Measurements from ENCODE around the gene POP5. TPM values are rescaled to one million over a fixed set of nuclear protein-coding genes. Genes with fewer than 3 reads are reported as not detected.
"Not testable (repeated sequence)": the region's sequence is repeated elsewhere in the genome, so short reads cannot be mapped to it uniquely, and the experiment has no call there.

Gene POP5
- total RNA-seq, 1 experiment from 2014 or later = 43.7 TPM

GRCh38 chr12:120620624-120621023 lies 39.4 kb upstream of the POP5 start:
- no peak for ATAC-seq
- BruUV-seq (replicated peaks) = no TSS peak
- H3K27ac ChIP-seq (ENCODE audit: low read length) = no peak overlapping the region

GRCh38 chr12:120618954-120619615 lies 37.9 kb upstream of the POP5 start:
- Histone ChIP-seq H3K9me3 (ENCODE audit: control insufficient read depth, insufficient read depth, low read depth, low read length) (no peaks in the 10 kb centered on the region), H3K4me3 (ENCODE audit: low read depth in 2 of 2, low read length in 2 of 2) (no peak overlapping the region), H3K36me3 (ENCODE audit: control insufficient read depth, insufficient read depth, low read length) (no peaks in the 10 kb centered on the region), H3K4me1 (ENCODE audit: control insufficient read depth, insufficient read depth, low read length) (no peaks in the 10 kb centered on the region), H3K27me3 (ENCODE audit: control insufficient read depth, insufficient read depth, low read length) (no peaks in the 10 kb centered on the region), H3K27ac (ENCODE audit: low read length) (no peak overlapping the region)
- BruUV-seq (replicated peaks) = no TSS peak
- in situ Hi-C loops (cut with HindIII; ENCODE audit: low pct_unique_long_range_greater_than_20kb, low sequenced_read_pairs) = no loop called here
- intact Hi-C loops (cut with micrococcal nuclease; ENCODE audit: unreplicated experiment) = no loop called here
- DNase-seq (ENCODE audit: low read depth, low spot score) (no peak), ATAC-seq (no peak)
- CTCF ChIA-PET = interaction anchor here (0.6 kb wide), 2 partner anchors 28 to 30 kb away, joined by 3 to 4 read pairs; no protein-coding TSS in a partner anchor
- no peak for TF ChIP-seq POLR2AphosphoS5 (IDR thresholded peaks at IDR 0.05; ENCODE audit: low read depth, low read length)
- no peak for TF ChIP-seq CTCF (IDR thresholded peaks at IDR 0.05)
- TF ChIP-seq, protein P1, sequence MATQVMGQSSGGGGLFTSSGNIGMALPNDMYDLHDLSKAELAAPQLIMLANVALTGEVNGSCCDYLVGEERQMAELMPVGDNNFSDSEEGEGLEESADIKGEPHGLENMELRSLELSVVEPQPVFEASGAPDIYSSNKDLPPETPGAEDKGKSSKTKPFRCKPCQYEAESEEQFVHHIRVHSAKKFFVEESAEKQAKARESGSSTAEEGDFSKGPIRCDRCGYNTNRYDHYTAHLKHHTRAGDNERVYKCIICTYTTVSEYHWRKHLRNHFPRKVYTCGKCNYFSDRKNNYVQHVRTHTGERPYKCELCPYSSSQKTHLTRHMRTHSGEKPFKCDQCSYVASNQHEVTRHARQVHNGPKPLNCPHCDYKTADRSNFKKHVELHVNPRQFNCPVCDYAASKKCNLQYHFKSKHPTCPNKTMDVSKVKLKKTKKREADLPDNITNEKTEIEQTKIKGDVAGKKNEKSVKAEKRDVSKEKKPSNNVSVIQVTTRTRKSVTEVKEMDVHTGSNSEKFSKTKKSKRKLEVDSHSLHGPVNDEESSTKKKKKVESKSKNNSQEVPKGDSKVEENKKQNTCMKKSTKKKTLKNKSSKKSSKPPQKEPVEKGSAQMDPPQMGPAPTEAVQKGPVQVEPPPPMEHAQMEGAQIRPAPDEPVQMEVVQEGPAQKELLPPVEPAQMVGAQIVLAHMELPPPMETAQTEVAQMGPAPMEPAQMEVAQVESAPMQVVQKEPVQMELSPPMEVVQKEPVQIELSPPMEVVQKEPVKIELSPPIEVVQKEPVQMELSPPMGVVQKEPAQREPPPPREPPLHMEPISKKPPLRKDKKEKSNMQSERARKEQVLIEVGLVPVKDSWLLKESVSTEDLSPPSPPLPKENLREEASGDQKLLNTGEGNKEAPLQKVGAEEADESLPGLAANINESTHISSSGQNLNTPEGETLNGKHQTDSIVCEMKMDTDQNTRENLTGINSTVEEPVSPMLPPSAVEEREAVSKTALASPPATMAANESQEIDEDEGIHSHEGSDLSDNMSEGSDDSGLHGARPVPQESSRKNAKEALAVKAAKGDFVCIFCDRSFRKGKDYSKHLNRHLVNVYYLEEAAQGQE (IDR thresholded peaks at IDR 0.05; ENCODE audit: insufficient read depth in 1 of 2, low read depth in 2 of 2, low read length in 1 of 2) = no peak
- TF ChIP-seq TCF7L2 (IDR thresholded peaks at IDR 0.05; ENCODE audit: low read depth, low read length) = no peak
- TF ChIP-seq SIN3A (IDR thresholded peaks at IDR 0.05; ENCODE audit: borderline replicate concordance, insufficient read depth, low read depth, low read length) = no peak
- POLR2A ChIA-PET = no interaction called here

More at GRCh38 chr12:120620624-120621023, 39.4 kb upstream of the POP5 start:
- Histone ChIP-seq H3K4me1 (ENCODE audit: control insufficient read depth, insufficient read depth, low read length) (no peaks in the 10 kb centered on the region), H3K27me3 (ENCODE audit: control insufficient read depth, insufficient read depth, low read length) (no peaks in the 10 kb centered on the region), H3K36me3 (ENCODE audit: control insufficient read depth, insufficient read depth, low read length) (no peaks in the 10 kb centered on the region), H3K4me3 (ENCODE audit: low read depth in 2 of 2, low read length in 2 of 2) (no peak overlapping the region), H3K9me3 (ENCODE audit: control insufficient read depth, insufficient read depth, low read depth, low read length) (no peaks in the 10 kb centered on the region)
- intact Hi-C loops (cut with micrococcal nuclease; ENCODE audit: unreplicated experiment) (no loop called here), in situ Hi-C loops (cut with HindIII; ENCODE audit: low pct_unique_long_range_greater_than_20kb, low sequenced_read_pairs) (no loop called here)
- ChIA-PET CTCF (no interaction called here), POLR2A (no interaction called here)
- TF ChIP-seq POLR2AphosphoS5 (IDR thresholded peaks at IDR 0.05; ENCODE audit: low read depth, low read length) (no peak), CTCF (IDR thresholded peaks at IDR 0.05) (no peak), SIN3A (IDR thresholded peaks at IDR 0.05; ENCODE audit: borderline replicate concordance, insufficient read depth, low read depth, low read length) (no peak), TCF7L2 (IDR thresholded peaks at IDR 0.05; ENCODE audit: low read depth, low read length) (no peak)
- TF ChIP-seq, protein P1 (IDR thresholded peaks at IDR 0.05; ENCODE audit: insufficient read depth in 1 of 2, low read depth in 2 of 2, low read length in 1 of 2) = no peak
- no peak for DNase-seq (ENCODE audit: low read depth, low spot score)

GRCh38 chr12:120617767-120618166 lies 36.6 kb upstream of the POP5 start:
- ATAC-seq; intact Hi-C loops (cut with micrococcal nuclease; ENCODE audit: unreplicated experiment); H3K27me3 ChIP-seq (ENCODE audit: control insufficient read depth, insufficient read depth, low read length); H3K9me3 ChIP-seq (ENCODE audit: control insufficient read depth, insufficient read depth, low read depth, low read length); in situ Hi-C loops (cut with HindIII; ENCODE audit: low pct_unique_long_range_greater_than_20kb, low sequenced_read_pairs); H3K27ac ChIP-seq (ENCODE audit: low read length); H3K4me1 ChIP-seq (ENCODE audit: control insufficient read depth, insufficient read depth, low read length); H3K4me3 ChIP-seq (ENCODE audit: low read depth in 2 of 2, low read length in 2 of 2); POLR2A ChIA-PET; CTCF ChIA-PET; DNase-seq (ENCODE audit: low read depth, low spot score); BruUV-seq (replicated peaks); H3K36me3 ChIP-seq (ENCODE audit: control insufficient read depth, insufficient read depth, low read length): not testable (repeated sequence)
